ENCODE data around the gene EIPR1.

Gene EIPR1

DNA sequence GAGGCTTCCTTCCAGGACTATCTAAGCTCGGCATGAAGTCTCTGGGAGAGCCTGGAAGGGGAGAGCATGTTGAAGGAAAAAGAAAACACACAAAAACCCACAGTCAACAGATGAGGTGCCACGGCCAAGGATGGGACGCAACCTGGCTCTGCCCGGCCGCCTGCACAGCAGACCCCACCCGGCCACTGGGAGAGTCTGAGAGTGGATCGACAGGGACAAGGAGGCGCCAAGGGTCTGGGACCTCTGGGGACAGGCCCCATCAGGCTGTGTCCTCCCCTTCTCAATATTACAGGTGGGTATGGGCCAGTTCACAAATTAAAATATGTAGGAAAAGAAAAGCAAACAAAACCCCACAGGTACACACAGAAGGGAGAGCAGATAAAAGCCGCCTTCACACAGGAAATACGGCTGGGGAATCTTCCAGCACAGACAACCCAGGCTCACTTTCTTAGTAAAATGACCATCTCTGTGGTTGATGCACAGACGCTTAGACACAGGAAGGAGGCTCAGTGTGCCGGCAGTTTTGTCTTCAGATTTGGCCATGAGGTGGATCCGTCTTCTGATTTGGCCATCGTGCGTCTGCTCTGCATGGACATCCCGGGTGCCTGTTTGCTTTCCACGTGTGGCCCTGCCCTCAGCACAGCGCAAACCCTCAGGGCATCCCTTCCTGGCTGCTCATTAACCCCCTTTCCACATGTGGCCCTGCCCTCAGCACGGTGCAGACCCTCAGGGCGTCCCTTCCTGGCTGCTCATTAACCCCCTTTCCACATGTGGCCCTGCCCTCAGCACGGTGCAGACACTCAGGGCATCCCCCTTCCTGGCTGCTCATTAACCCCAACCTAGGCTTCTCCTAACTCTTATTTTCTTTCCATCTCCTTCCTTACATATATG lies 138.4 kb downstream of the EIPR1 start:
- DNase-seq, result no peak

DNA sequence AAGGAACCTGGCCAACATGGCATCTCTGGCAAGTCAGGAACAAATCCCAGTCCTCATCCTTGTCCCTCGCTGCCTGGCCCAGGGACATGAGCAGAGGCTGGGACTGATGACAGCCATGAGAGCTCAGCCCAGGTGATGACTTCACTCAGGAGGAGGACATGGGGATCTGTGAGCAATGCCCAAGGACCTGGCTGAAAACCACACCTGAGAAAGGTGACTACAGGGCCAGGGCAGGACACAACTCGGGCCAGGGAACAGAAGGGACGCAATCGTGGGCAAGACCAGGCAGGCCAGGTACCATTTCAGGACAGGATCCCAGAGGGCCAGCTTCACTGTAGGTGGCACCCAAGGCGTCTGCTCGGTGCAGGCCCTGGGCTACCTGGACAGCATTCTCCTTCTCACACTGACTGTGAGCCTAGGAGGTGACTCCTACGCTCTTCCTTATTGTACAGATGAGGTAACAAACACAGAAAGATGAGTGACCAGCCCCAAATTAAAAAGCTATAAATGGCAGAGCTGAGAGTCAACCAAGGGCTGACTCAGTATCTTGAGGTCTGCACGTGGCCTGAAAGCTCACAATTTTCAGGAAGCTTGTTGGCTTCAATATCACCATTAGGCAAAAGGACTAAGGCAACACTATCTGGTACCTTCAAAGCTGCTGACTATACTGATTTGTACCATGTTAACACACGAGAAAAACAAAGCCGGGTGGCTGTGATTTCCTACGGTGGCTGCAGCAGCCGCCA lies 141.1 kb downstream of the EIPR1 start:
- no peak for DNase-seq

DNA sequence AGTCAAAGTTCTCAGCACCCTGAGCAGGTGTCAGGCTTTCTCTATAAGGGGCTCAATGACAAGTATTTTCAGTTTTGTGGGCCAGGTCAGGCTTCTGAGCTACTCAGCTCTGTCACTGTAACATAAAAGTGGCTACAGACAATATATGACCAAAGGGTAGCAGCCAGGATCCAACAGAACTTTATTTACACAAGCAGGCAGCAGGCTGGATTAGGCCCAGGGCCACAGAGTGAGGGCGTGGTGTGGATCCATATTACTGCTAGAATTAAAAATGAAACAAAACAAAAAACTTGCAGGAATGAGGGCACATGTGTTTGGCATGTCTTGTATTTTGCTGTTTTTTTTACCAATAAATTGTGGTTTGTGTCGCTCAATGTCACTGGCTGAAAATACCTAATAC lies 143.7 kb downstream of the EIPR1 start:
- no peak for DNase-seq

DNA sequence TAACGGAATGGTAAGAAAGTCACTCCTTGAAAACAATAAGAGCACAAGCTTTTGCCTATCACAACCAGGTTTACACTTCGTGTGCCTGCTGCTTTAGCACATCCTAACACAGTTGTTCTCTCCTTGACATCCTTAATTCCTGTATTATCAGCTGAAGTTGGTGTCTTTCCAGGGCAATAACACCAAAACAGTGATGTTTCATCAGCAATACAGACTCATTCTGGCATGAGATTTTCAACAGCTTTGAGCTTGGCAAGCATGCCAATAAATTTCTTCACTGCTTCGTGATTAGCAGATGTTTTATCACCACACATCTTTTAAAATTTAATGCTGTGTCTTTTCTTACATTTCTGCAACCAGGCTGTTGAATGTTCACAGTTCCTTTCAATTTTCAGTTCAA lies 148.4 kb downstream of the EIPR1 start:
- DNase-seq, result no peak

DNA sequence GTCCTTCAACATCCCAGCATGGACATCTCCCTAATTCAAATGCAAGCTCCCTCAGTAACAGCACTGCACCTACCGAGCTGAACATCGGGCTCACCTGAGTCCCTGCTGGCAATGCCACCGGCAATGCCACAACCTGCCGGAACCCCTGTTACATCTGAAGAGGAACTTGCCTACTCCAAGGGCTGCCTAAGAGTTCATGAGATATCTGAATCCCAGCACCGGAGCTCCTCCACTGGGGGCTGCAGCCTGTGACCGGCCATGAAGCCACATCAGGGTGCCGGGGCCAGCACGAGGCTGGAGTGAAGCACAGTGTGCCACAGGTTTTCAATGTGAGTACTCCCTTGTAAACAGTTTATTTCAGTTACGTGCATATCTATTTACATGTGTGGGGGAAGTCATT lies 152.9 kb downstream of the EIPR1 start:
- DNase-seq, result no peak

DNA sequence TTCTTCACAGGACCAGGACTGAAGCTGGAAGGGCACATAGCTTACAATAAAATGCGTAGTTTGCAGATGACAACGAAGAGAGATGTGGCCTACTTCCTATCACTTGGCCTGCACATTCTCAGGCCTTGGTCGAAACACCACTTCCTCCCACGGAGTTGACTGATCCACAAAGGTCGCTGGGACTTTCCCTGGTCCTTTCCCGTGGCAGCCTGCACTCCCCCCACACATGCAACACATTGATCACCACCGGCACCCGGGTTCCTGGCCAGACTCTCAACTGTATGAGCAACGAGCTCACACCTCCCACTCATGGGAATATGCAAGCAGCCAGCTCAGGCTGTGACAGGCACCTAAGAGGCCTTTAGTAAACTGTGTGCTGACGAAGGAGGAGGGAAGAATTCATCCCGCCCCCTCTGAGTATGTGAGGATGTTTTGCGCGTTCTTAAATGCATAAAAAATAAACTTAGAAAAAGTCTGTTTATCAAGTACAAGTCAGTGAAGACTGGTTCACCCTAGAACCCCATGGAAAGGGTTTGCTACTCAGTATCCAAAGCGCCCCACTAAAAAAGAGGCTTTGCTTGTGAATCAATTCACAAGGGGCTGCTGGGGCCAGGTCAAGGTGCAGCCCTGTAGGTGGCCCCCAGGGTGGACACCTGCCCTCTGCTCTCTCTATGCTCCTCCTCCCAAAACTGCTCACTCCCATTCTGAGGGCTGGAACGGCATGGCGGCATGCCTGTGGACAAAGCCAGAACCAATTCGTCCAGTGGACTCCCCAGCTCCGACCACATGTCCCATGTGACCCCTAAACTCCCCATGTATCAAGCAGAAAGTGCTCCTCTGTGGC lies 154.3 kb downstream of the EIPR1 start:
- no peak for DNase-seq

DNA sequence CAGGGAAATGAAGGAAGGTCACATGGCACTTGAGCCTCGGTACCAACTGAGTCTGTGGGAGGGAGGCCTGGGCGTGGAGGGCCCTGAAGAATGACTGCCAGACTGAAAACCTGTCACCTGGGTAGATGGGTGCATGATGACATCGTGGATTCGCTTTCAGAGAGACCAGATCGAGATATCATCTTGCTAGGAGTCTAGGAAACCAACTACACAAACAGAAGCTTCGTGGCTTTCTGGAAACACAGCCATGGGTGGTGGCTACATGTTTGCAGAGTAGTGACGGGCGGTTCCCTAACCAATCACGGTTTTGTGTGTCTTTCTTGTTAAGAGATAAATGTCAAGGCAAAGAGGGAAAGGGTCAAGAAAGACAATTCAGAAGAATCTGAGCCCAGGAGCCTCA lies 155.0 kb downstream of the EIPR1 start:
- no peak for DNase-seq

DNA sequence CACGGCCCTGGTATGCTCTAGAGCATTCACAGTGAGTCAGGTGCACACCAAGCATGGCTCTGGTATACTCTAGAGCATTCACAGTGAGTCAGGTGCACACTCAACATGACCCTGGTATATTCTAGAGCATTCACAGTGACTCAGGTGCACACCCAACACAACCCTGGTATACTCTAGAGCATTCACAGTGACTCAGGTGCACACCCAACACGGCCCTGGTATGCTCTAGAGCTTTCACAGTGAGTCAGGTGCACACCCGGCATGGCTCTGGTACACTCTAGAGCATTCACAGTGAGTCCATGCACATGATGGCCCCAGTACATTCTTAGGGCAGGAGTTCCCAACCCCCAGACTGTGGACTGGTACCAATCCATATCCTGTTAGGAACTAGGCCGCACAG lies 158.1 kb downstream of the EIPR1 start:
- DNase-seq, result no peak

DNA sequence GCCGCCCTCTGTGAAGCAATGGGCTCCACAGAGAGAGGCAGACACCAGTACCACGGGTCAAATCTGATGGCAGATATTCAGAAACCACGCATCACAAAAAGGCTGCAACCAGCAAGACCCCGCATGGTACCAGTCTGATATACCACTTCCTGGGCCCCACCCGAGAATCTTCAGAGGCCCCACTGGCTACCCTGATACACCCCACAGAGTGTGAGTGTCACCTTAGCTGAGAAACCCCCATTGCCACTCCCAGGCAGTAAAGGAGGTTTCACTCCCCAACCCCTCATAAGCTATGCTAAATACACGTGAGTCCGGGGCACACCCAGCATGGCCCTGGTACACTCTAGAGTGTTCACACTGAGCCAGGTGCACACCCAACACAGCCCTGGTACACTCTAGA lies 160.0 kb downstream of the EIPR1 start:
- DNase-seq, result no peak

DNA sequence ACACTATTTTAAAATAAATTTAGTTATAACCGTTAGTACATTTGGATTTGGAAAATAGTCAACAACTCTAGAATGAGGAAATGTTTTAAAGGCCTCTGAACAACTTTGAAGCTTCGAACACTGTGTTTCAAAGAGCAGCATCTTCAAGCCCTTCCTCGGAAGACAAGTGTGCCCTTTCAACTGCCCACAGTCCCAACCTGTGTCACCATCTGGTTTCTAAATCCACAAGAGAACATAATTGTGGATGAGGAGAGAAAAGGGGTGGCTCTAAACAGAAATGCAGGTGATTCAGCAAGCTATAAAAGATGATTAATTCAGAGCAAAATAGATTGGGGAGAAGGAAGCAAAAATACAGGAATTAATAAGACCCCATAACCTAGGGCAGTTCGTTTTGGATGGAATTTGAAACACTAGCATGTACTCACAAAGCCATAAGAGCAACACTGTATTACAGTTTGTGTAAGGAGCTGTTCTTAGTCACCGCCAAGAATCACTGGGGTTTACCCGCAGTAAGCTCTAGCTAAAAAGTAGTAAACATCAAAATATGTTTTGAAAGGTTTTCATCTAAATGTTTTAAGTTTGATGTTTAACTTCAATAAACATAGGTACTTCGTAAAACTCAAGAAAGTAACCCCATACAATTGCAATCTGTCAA lies 160.7 kb downstream of the EIPR1 start:
- DNase-seq, result no peak

DNA sequence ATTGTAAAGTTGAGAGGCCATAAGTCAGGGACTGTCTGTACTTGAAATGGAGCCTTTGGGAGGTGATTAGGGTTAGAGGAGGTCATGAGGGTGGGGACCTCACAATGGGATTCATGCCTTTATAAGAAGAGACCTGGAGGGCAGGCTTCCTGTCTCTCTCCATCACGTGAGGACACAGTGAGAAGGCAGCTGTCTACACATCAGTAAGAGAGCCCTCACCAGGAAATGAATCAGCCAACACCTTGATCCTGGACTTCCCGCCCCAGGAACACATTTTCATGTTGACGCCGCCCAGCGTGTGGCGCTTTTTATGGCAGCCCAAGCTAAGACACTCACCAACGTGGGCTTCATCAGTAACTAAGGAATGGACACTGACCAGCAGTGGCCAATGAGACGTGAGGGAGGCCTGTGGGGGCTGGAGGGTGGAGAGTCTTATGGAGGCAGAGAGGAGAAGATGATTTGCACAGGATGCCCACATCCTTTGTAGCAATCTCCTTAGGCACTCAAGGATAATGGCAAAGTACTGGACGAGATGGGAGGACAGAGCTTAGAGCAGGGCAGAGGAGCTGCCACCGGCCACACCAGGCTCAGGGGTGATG lies 162.7 kb downstream of the EIPR1 start:
- DNase-seq, result no peak

DNA sequence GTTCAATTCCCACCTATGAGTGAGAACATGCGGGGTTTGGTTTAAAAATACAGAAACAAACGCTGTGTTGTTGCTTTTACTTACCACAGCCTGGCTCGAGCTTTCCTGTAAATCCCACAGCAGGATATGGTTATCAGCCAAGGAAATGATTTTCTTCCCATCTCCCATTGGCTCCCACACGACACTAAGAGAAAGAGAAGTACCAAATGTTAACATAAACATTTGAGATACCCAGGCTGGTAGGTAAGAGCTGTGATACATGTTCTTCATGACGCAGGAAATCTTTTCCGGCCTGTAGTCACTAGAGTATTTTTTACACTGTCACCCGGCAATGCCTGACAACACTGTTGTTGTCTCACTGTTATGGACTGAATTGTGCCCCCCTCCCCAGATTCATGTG lies 163.6 kb downstream of the EIPR1 start:
- DNase-seq, result no peak

DNA sequence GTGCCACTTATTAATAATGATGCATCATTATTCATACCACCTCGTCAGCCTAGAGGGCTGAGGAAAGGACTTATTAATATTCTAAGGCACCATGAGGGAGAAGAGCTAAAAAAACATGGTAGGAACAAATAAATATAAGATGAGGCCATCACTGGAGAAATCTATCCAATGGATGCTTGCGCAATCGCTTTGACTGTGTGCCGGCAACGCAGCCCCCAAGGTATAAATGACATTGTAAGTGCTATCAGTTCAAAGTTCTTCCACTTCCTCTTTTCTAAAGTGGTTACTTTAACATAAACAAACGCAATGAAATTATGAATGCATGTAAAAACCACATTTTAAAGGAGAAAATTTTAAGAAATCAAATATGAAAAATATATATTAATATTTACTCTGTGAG lies 164.6 kb downstream of the EIPR1 start:
- no peak for DNase-seq

DNA sequence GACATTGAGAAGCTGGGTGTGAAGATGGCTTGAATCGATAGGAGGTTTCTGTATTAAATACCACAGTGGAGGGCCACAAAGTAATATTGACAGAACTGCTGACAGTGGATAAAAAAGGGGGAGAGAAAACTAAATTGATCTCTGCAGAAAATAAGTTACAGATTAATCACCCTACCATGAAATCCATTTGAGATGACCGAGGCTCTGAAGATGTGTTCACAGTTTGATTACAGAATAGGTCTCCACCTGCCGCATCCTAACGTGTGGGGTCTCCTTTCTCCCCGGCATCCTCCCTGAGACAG lies 165.6 kb downstream of the EIPR1 start:
- no peak for DNase-seq

DNA sequence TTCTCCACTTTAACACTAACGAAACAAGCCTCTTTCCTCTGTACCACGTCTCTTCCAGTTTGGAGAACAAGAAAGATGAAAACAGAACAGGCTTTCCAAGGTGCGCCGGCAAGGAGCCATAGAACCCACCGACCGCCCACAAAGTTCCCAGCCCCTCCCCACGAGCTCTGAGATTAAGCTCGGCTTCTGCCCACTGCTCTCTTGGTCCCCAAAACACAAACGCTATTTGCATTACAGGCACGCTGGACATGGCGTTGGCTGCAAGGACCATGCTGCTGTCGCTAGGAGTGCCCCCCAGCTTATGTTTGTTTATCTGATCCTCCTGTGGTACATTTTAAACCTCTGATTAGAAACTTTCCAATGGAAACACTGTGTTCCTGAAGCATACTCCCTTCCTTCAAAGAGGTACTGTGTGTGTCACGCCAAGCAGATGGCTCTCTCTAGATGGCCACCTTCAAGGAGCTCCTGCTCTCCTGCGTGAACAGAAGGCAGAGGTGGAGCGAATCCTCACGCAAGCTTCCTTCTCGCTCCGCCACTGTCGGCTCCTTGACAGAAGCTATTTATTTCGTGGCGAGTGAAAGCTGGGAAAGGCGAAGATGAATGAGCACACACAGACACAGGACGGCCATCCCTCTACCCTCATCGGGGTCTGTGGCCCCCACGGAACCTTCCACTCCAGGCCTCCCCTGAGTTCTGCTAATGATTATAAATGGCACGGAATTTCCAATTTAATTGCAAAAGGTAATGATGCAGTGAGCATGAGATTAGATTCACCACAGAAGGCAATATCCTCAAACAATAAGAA lies 166.2 kb downstream of the EIPR1 start:
- DNase-seq, result no peak

DNA sequence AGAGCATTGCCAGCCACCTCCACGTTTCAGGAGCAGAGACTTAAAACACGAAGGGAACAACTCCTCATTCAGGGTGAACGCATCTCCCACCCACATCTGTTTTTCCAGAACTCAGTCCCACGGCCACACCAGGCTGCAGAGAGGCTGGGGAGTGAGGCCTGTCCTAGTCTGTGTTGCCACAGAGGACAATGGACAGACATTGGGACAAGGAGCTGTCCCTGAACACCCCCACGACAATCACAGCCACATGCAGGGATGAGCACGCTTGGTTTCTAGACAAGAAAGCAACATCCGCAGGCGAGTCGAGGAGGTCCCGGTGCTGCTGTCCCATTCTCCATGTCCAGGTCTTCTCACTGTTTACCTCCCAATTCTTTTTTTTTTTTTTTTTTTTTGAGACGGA lies 167.4 kb downstream of the EIPR1 start:
- DNase-seq, result no peak

DNA sequence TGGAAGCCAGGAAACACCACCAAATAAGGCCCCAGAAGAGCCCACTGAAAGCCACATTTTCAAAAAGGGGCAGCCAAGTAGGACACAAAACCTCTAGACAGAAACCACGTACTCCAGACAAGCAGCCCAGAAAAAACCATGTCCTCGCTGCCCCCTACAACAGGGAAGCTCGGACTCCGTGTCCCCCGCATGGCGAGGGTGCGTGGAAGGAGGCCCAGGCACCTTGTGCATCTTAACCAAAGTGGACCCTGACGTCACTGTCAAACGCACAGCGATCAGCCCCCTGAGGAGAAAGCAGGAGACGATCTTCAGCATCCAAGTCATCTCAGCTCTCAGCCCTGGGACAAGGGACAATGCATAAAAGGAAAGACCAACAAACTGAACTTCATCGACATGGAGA lies 168.4 kb downstream of the EIPR1 start:
- DNase-seq, result no peak

DNA sequence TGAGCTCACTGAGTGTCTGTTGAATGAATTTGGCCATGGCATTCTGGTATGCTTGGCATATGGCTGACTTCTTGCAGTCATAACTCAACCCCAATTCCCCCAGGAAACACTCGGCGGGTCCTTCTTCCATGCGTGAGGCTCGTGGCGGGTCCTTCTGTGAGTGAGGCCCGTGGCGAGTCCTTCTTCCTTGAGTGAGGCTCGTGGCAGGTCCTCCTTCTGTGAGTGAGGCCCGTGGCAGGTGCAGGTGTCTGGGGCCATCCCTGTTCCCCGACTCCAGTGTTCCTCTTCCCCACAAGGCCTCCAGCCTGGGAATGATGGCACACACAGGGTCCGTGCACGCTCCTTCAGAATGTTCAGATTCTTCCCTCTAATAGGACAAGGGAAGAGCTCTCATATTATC lies 169.0 kb downstream of the EIPR1 start:
- no peak for DNase-seq

DNA sequence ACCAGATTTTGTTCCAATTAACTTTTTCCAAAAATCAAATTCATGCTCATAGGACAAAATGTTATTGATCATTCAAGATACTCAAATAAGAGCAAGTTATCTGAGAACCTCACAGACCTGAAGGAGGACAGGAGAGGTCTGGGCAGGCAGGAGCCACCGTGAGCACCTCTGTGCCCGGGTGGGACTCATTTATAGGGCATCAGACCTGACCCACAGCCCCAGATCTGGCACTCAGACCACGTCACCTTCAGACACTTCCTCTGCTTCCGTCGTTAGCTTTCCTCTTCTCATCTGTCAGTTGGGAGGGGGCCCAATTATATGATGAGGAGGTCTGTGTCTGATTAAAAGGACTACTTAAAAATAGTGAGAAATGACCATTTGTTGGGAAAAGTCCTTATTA lies 169.4 kb downstream of the EIPR1 start:
- DNase-seq, result no peak

DNA sequence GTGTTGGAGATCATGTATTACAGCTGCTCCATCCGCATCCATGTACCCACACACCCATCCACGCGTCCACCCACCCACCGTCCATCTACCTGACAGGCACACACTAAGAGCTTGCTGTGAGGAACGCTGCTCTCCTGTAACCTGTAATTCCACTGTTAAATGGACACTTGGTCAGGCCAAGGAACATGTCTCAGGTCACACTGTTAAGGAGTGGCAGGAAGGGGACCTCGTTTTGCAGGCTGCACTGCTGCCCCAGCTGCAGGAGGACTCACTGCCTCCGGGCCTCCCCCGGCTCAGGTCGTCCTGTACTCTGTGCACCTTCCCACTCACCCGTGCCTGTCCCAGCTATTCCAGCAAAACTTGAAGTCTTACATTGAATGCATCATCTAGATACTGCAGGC lies 170.5 kb downstream of the EIPR1 start:
- no peak for DNase-seq

DNA sequence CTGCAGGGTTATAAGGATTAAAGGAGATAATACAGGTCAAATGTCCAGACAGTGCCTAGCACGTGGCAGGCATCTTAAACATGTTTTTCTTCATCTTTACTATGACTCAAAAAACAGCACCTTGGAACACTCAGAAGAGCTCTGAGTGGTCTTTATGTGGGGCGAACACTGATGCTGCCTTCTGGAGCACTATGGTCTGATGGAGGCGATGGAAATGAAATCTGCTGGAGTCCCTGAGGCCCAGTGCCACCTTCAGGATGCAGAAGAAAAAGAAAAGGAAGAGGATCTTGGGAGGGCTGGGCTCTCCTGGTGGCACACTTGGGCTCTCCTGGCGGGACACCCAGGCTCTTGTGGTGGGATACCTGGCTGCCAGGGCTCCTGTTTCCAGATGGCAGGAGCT lies 171.8 kb downstream of the EIPR1 start:
- no peak for DNase-seq
